KMS-11 (cell line): ENCODE data around the gene RNF213.

Experiments
- H2AFZ ChIP-seq: fragments of 200-600 bp; sonication (generic); 2 replicates; pipeline ENCODE4 v1.6.1; 2016; ENCODE audit warnings: antibody characterized with exemption, mixed run types, low read depth
- H3K27ac ChIP-seq: fragments of 200-600 bp; sonication (generic); 2 replicates; pipeline ENCODE4 v1.6.1; 2016; ENCODE audit warnings: mild to moderate bottlenecking, mixed run types
- H3K27me3 ChIP-seq: fragments of 200-600 bp; sonication (generic); 2 replicates; pipeline ENCODE4 v1.6.1; 2017; ENCODE audit warnings: mild to moderate bottlenecking, low read depth, mixed run types, moderate library complexity; ENCODE audit not compliant: insufficient read depth
- H3K36me3 ChIP-seq: fragments of 200-600 bp; sonication (generic); 2 replicates; pipeline ENCODE4 v1.6.1; 2017; ENCODE audit warnings: mild to moderate bottlenecking, mixed run types; ENCODE audit not compliant: insufficient read depth
- H3K4me1 ChIP-seq: fragments of 200-600 bp; sonication (generic); 2 replicates; pipeline ENCODE4 v1.6.1; 2016; ENCODE audit warnings: mild to moderate bottlenecking, low read depth, mixed run types; ENCODE audit not compliant: poor library complexity, severe bottlenecking
- H3K4me2 ChIP-seq: fragments of 200-600 bp; sonication (generic); 2 replicates; pipeline ENCODE4 v1.7.0; 2016; ENCODE audit warnings: mild to moderate bottlenecking, mixed run types
- H3K4me3 ChIP-seq: fragments of 200-600 bp; sonication (generic); IDR thresholded peaks from 2 replicates; pipeline ENCODE4 v1.6.1; 2017; ENCODE audit warnings: low read depth, low read length, mixed read lengths; ENCODE audit not compliant: insufficient read depth
- H3K79me2 ChIP-seq: fragments of 200-600 bp; sonication (generic); 2 replicates; pipeline ENCODE4 v1.6.1; 2016; ENCODE audit warnings: low read depth, mixed run types; ENCODE audit not compliant: insufficient read depth
- H3K9ac ChIP-seq: fragments of 200-600 bp; sonication (generic); 2 replicates; pipeline ENCODE4 v1.6.1; 2016; ENCODE audit warnings: mild to moderate bottlenecking, mixed run types
- H4K20me1 ChIP-seq: fragments of 200-600 bp; sonication (generic); 2 replicates; pipeline ENCODE4 v1.6.1; 2016; ENCODE audit warnings: mild to moderate bottlenecking, mixed run types; ENCODE audit not compliant: insufficient read depth
- TF ChIP-seq, protein P1 (sequence below): fragments of 200-600 bp; sonication (generic); conservative IDR thresholded peaks from 2 replicates; pipeline ENCODE4 v1.6.1; 2017; ENCODE audit warnings: low read depth, mild to moderate bottlenecking, antibody characterized with exemption, low read length, moderate library complexity, mixed read lengths

RNF213 gene

GRCh38 chr17:80345841-80346497 lies 85.3 kb downstream of the RNF213 start:
- no peaks in the 10 kb centered on the region for H3K27me3 ChIP-seq
- no peaks in the 10 kb centered on the region for H3K4me1 ChIP-seq
- no peak overlapping the region for H3K9ac ChIP-seq
- no peak overlapping the region for H3K4me2 ChIP-seq
- peaks cover 7% of the 10 kb centered on the region; the same call in 1 of the 2 replicates for H3K36me3 ChIP-seq
- H3K27ac ChIP-seq = no peak overlapping the region
- no peaks in the 10 kb centered on the region for H3K79me2 ChIP-seq
- H2AFZ ChIP-seq = no peak overlapping the region
- no peak overlapping the region for H3K4me3 ChIP-seq
- no peaks in the 10 kb centered on the region for H4K20me1 ChIP-seq
- TF ChIP-seq, protein P1, sequence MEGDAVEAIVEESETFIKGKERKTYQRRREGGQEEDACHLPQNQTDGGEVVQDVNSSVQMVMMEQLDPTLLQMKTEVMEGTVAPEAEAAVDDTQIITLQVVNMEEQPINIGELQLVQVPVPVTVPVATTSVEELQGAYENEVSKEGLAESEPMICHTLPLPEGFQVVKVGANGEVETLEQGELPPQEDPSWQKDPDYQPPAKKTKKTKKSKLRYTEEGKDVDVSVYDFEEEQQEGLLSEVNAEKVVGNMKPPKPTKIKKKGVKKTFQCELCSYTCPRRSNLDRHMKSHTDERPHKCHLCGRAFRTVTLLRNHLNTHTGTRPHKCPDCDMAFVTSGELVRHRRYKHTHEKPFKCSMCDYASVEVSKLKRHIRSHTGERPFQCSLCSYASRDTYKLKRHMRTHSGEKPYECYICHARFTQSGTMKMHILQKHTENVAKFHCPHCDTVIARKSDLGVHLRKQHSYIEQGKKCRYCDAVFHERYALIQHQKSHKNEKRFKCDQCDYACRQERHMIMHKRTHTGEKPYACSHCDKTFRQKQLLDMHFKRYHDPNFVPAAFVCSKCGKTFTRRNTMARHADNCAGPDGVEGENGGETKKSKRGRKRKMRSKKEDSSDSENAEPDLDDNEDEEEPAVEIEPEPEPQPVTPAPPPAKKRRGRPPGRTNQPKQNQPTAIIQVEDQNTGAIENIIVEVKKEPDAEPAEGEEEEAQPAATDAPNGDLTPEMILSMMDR = no peak

GRCh38 chr17:80346498-80347275 lies 86.0 kb downstream of the RNF213 start:
- H4K20me1 ChIP-seq = no peaks in the 10 kb centered on the region
- H3K4me1 ChIP-seq = no peaks in the 10 kb centered on the region
- H3K27ac ChIP-seq = no peak overlapping the region
- H3K4me3 ChIP-seq = no peak overlapping the region
- no peak overlapping the region for H3K4me2 ChIP-seq
- TF ChIP-seq, protein P1 = no peak
- no peaks in the 10 kb centered on the region for H3K79me2 ChIP-seq
- H3K9ac ChIP-seq = no peak overlapping the region
- H2AFZ ChIP-seq = no peak overlapping the region
- peaks cover 7% of the 10 kb centered on the region; the same call in 1 of the 2 replicates for H3K36me3 ChIP-seq
- H3K27me3 ChIP-seq = no peaks in the 10 kb centered on the region

- no peaks in the 10 kb centered on the region for H4K20me1 ChIP-seq
Measured at GRCh38 chr17:80347536-80347935, 86.9 kb downstream of the RNF213 start.

GRCh38 chr17:80347948-80348351 lies 87.3 kb downstream of the RNF213 start:
- H3K4me3 ChIP-seq = no peak overlapping the region
- no peak overlapping the region for H2AFZ ChIP-seq
- TF ChIP-seq, protein P1 = no peak
- no peak overlapping the region for H3K27ac ChIP-seq
- H3K36me3 ChIP-seq = peaks cover 7% of the 10 kb centered on the region; the same call in 1 of the 2 replicates
- no peaks in the 10 kb centered on the region for H3K4me1 ChIP-seq
- no peak overlapping the region for H3K9ac ChIP-seq
- no peaks in the 10 kb centered on the region for H3K27me3 ChIP-seq
- H3K4me2 ChIP-seq = no peak overlapping the region
- H4K20me1 ChIP-seq = no peaks in the 10 kb centered on the region
- H3K79me2 ChIP-seq = no peaks in the 10 kb centered on the region

More at GRCh38 chr17:80347536-80347935, 86.9 kb downstream of the RNF213 start:
- H3K27ac ChIP-seq = no peak overlapping the region
- H3K36me3 ChIP-seq = peaks cover 7% of the 10 kb centered on the region; the same call in 1 of the 2 replicates
- H3K79me2 ChIP-seq = no peaks in the 10 kb centered on the region
- no peak overlapping the region for H3K4me3 ChIP-seq
- H3K9ac ChIP-seq = no peak overlapping the region
- H2AFZ ChIP-seq = no peak overlapping the region
- TF ChIP-seq, protein P1 = no peak
- no peak overlapping the region for H3K4me2 ChIP-seq
- H3K4me1 ChIP-seq = no peaks in the 10 kb centered on the region
- no peaks in the 10 kb centered on the region for H3K27me3 ChIP-seq
